Measurements from ENCODE around the gene CDKAL1. TPM values are rescaled to one million over a fixed set of nuclear protein-coding genes. Genes with fewer than 3 reads are reported as not detected.

Gene CDKAL1
- total and polyA plus RNA-seq, 10 of the 15 experiments (the other 5 are each of a cell fraction or from before 2014, with no cell fraction given) = 10.7 to 26.9 (median 17.3) TPM

DNA sequence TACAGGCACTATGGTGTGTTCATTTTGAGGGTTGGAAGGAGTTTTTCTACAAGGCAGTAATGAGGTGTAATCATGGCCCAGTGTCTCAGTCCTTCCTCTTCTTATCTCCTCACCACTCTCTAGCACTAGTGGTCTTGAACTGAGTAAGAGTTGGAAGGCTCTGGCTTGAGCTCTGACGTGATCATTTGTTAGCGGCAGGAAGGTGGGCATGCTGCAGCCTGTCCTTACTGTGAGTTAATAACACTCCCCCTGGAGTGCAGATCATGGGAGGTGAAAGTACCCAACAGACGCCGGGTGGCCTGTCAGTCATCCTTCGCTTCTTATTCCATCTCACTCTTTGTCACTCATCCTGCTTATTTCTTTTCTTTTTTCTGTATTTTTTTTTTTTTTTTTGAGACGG lies 356.9 kb downstream of the CDKAL1 start:
- BruUV-seq (replicated peaks) = no TSS peak
- ChIA-PET CTCF (interaction anchor here (1.2 kb wide), 1 partner anchor 13 kb away, joined by 4 read pairs; no protein-coding TSS in a partner anchor), POLR2A (no interaction called here), RAD21 (ENCODE audit: unreplicated experiment) (no interaction called here), SMC1A (ENCODE audit: uncharacterized antibody, unreplicated experiment) (interaction anchor here (1.1 to 1.4 kb wide), 2 partner anchors 14 to 19 kb away, joined by 3 to 5 read pairs; no protein-coding TSS in a partner anchor)
- Histone ChIP-seq H3K36me3 (ENCODE audit: control insufficient read depth in 2 of 2, insufficient read depth in 2 of 2, low read length in 1 of 2) (no peaks in the 10 kb centered on the region), H3K9me3 (replicated peaks; ENCODE audit: control insufficient read depth, insufficient read depth, low read length) (no peaks in the 10 kb centered on the region; the same call in 2 of the 3 replicates), H4K20me1 (ENCODE audit: control insufficient read depth, insufficient read depth) (no peaks in the 10 kb centered on the region), H3K27me3 (replicated peaks in 1 of 2; ENCODE audit: control insufficient read depth in 2 of 2, insufficient read depth in 2 of 2, low read length in 1 of 2) (no peaks in the 10 kb centered on the region), H3K79me2 (ENCODE audit: control insufficient read depth, insufficient read depth, low read length) (no peaks in the 10 kb centered on the region), H3K27ac (ENCODE audit: control insufficient read depth, insufficient read depth) (no peak overlapping the region), H2AFZ (ENCODE audit: control insufficient read depth, low read depth, low read length) (no peak overlapping the region), H3K4me1 (ENCODE audit: control insufficient read depth, insufficient read depth, low read length) (no peaks in the 10 kb centered on the region), H3K9ac (ENCODE audit: control insufficient read depth, insufficient read depth, low read length) (no peak overlapping the region), H3K4me3 (no peak overlapping the region), H3K4me2 (ENCODE audit: control insufficient read depth, insufficient read depth) (no peak overlapping the region)
- DNase-seq (ENCODE audit: low read depth, low spot score) (no peak), ATAC-seq (no peak), FAIRE-seq (no peak)
- WGBS (ENCODE audit: insufficient coverage, insufficient replicate concordance, low lambda C conversion rate, missing lambda C conversion rate) = 99% methylated on average over 5 of the region's 6 CpGs
- in situ Hi-C loops (cut with MboI) = no loop called here
- TF ChIP-seq BACH1 (IDR thresholded peaks at IDR 0.05; ENCODE audit: borderline replicate concordance) (no peak), BHLHE40 (IDR thresholded peaks at IDR 0.05; ENCODE audit: borderline replicate concordance in 1 of 2, low read depth in 2 of 2, low read length in 1 of 2) (no peak), RELA (IDR thresholded peaks at IDR 0.05; ENCODE audit: borderline replicate concordance, partially characterized antibody) (no peak), SKIL (IDR thresholded peaks at IDR 0.05; ENCODE audit: low read depth, poor library complexity, severe bottlenecking) (no peak), REST (IDR thresholded peaks at IDR 0.05; ENCODE audit: low read depth, low read length) (no peak), NRF1 (conservative IDR thresholded peaks at IDR 0.05; ENCODE audit: low read depth, low read length) (no peak), MYB (IDR thresholded peaks at IDR 0.05; ENCODE audit: borderline replicate concordance, low read depth, low read length) (no peak), TCF7 (IDR thresholded peaks at IDR 0.05; ENCODE audit: borderline replicate concordance) (no peak)
- intact Hi-C loops (cut with micrococcal nuclease; ENCODE audit: unreplicated experiment) = no loop called here
